Skeletal muscle satellite cell (primary cell): ENCODE results near the gene ETFRF1.

ENCODE experiments used
- H3K27me3 ChIP-seq: 2 replicates; pipeline ENCODE4 v1.7.0; 2013; ENCODE audit warnings: low read length; ENCODE audit not compliant: control insufficient read depth, insufficient read depth
- H3K36me3 ChIP-seq: 2 replicates; pipeline ENCODE4 v1.7.0; 2013; ENCODE audit warnings: mild to moderate bottlenecking, control low read depth, low read length; ENCODE audit not compliant: insufficient read depth
- H3K4me1 ChIP-seq: 2 replicates; pipeline ENCODE4 v1.7.0; 2013; ENCODE audit warnings: low read length; ENCODE audit not compliant: control insufficient read depth, insufficient read depth
- H3K4me2 ChIP-seq: 2 replicates; pipeline ENCODE4 v1.7.0; 2013; ENCODE audit warnings: mild to moderate bottlenecking, low read length
- H3K4me3 ChIP-seq: 2 replicates; pipeline ENCODE4 v1.7.0; 2013; ENCODE audit warnings: low read length
- H3K9ac ChIP-seq: 2 replicates; pipeline ENCODE4 v1.7.0; 2013; ENCODE audit warnings: mild to moderate bottlenecking, low read depth, low read length, moderate library complexity
- H3K9me3 ChIP-seq: replicated peaks from 2 replicates; pipeline ENCODE4 v1.7.0; 2013; ENCODE audit warnings: mild to moderate bottlenecking, control low read depth, low read length

Gene ETFRF1

GRCh38 chr12:25251769-25252168 lies 56.7 kb downstream of the ETFRF1 start:
- Histone ChIP-seq H3K4me3 (peak overlapping the region; percentile 85), H3K4me2 (peak overlapping the region; percentile 94), H3K4me1 (peaks cover 5% of the 10 kb centered on the region), H3K9ac (peak overlapping the region; percentile 76), H3K36me3 (no peaks in the 10 kb centered on the region), H3K9me3 (no peaks in the 10 kb centered on the region), H3K27me3 (no peaks in the 10 kb centered on the region)

GRCh38 chr12:25252946-25253345 lies 57.9 kb downstream of the ETFRF1 start:
- Histone ChIP-seq H3K4me3 (no peak overlapping the region), H3K4me2 (no peak overlapping the region), H3K4me1 (peaks cover 5% of the 10 kb centered on the region), H3K9ac (no peak overlapping the region), H3K36me3 (no peaks in the 10 kb centered on the region), H3K27me3 (no peaks in the 10 kb centered on the region), H3K9me3 (no peaks in the 10 kb centered on the region)

GRCh38 chr12:25253371-25254068 lies 58.5 kb downstream of the ETFRF1 start:
- H3K36me3 ChIP-seq, result no peaks in the 10 kb centered on the region
- H3K4me3 ChIP-seq, result no peak overlapping the region
- H3K4me2 ChIP-seq, result no peak overlapping the region
- no peak overlapping the region for H3K9ac ChIP-seq
- peaks cover 5% of the 10 kb centered on the region for H3K4me1 ChIP-seq
- no peaks in the 10 kb centered on the region for H3K9me3 ChIP-seq
- H3K27me3 ChIP-seq, result no peaks in the 10 kb centered on the region

- Histone ChIP-seq H3K4me3 (no peak overlapping the region), H3K36me3 (no peaks in the 10 kb centered on the region), H3K9me3 (no peaks in the 10 kb centered on the region), H3K4me1 (peaks cover 5% of the 10 kb centered on the region), H3K27me3 (no peaks in the 10 kb centered on the region), H3K4me2 (no peak overlapping the region), H3K9ac (no peak overlapping the region)
Observed at GRCh38 chr12:25254271-25254880, 59.3 kb downstream of the ETFRF1 start.
